ENCODE measurements around the gene C21orf58.
"Not testable (repeated sequence)": the region's sequence is repeated elsewhere in the genome, so short reads cannot be mapped to it uniquely, and the experiment has no call there.

C21orf58 gene

GRCh38 chr21:46316708-46317324, 6.9 kb downstream of the C21orf58 start:
- H3K9ac ChIP-seq (ENCODE audit: low read depth in 1 of 2, low read length in 2 of 2), result no peak overlapping the region
- no peaks in the 10 kb centered on the region for H3K36me3 ChIP-seq (ENCODE audit: control insufficient read depth in 2 of 2, insufficient read depth in 2 of 2, low read length in 2 of 2)

GRCh38 chr21:46314441-46315020, 9.1 kb downstream of the C21orf58 start:
- peaks cover 9% of the 10 kb centered on the region in 2 donors for H3K4me1 ChIP-seq (ENCODE audit: control insufficient read depth in 2 of 2, insufficient read depth in 2 of 2, low read length in 2 of 2)
- no peak overlapping the region for H3K27ac ChIP-seq (ENCODE audit: low read depth in 2 of 2, low read length in 2 of 2)
- no peaks in the 10 kb centered on the region for H3K9me3 ChIP-seq (ENCODE audit: control insufficient read depth in 2 of 2, low read length in 2 of 2)
- no peaks in the 10 kb centered on the region for H3K36me3 ChIP-seq (ENCODE audit: control insufficient read depth in 2 of 2, insufficient read depth in 2 of 2, low read length in 2 of 2)
- H3K27me3 ChIP-seq (ENCODE audit: control insufficient read depth in 2 of 2, insufficient read depth in 2 of 2, low read length in 2 of 2), result no peaks in the 10 kb centered on the region
- H3K4me3 ChIP-seq (ENCODE audit: low read length in 2 of 2), result no peak overlapping the region
- no peak overlapping the region for H3K9ac ChIP-seq (ENCODE audit: low read depth in 1 of 2, low read length in 2 of 2)

More at GRCh38 chr21:46316708-46317324, 6.9 kb downstream of the C21orf58 start:
- no peak overlapping the region for H3K4me3 ChIP-seq (ENCODE audit: low read length in 2 of 2)
- no peaks in the 10 kb centered on the region for H3K9me3 ChIP-seq (ENCODE audit: control insufficient read depth in 2 of 2, low read length in 2 of 2)
- no peak overlapping the region for H3K27ac ChIP-seq (ENCODE audit: low read depth in 2 of 2, low read length in 2 of 2)
- peaks cover 13 to 14% of the 10 kb centered on the region in 2 donors for H3K4me1 ChIP-seq (ENCODE audit: control insufficient read depth in 2 of 2, insufficient read depth in 2 of 2, low read length in 2 of 2)
- H3K27me3 ChIP-seq (ENCODE audit: control insufficient read depth in 2 of 2, insufficient read depth in 2 of 2, low read length in 2 of 2), result no peaks in the 10 kb centered on the region

GRCh38 chr21:46312949-46313348, 10.7 kb downstream of the C21orf58 start:
- H3K36me3 ChIP-seq (ENCODE audit: control insufficient read depth in 2 of 2, insufficient read depth in 2 of 2, low read length in 2 of 2), result no peaks in the 10 kb centered on the region
- H3K9me3 ChIP-seq (ENCODE audit: control insufficient read depth in 2 of 2, low read length in 2 of 2), result no peaks in the 10 kb centered on the region

GRCh38 chr21:46311568-46311967, 12.1 kb downstream of the C21orf58 start:
- no peak overlapping the region for H3K27ac ChIP-seq (ENCODE audit: low read depth in 2 of 2, low read length in 2 of 2)
- H3K9ac ChIP-seq (ENCODE audit: low read depth in 1 of 2, low read length in 2 of 2), result no peak overlapping the region
- no peaks in the 10 kb centered on the region for H3K9me3 ChIP-seq (ENCODE audit: control insufficient read depth in 2 of 2, low read length in 2 of 2)
- no peaks in the 10 kb centered on the region for H3K4me1 ChIP-seq (ENCODE audit: control insufficient read depth in 2 of 2, insufficient read depth in 2 of 2, low read length in 2 of 2)
- H3K27me3 ChIP-seq (ENCODE audit: control insufficient read depth in 2 of 2, insufficient read depth in 2 of 2, low read length in 2 of 2), result no peaks in the 10 kb centered on the region
- H3K36me3 ChIP-seq (ENCODE audit: control insufficient read depth in 2 of 2, insufficient read depth in 2 of 2, low read length in 2 of 2), result peaks cover 0 to 3% of the 10 kb centered on the region in 2 donors
- no peak overlapping the region for H3K4me3 ChIP-seq (ENCODE audit: low read length in 2 of 2)

More at GRCh38 chr21:46312949-46313348, 10.7 kb downstream of the C21orf58 start:
- H3K27me3 ChIP-seq (ENCODE audit: control insufficient read depth in 2 of 2, insufficient read depth in 2 of 2, low read length in 2 of 2), result no peaks in the 10 kb centered on the region
- H3K9ac ChIP-seq (ENCODE audit: low read depth in 1 of 2, low read length in 2 of 2), result no peak overlapping the region
- H3K4me3 ChIP-seq (ENCODE audit: low read length in 2 of 2), result no peak overlapping the region
- H3K4me1 ChIP-seq (ENCODE audit: control insufficient read depth in 2 of 2, insufficient read depth in 2 of 2, low read length in 2 of 2), result peaks cover 3 to 5% of the 10 kb centered on the region in 2 donors
- H3K27ac ChIP-seq (ENCODE audit: low read depth in 2 of 2, low read length in 2 of 2), result no peak overlapping the region

- not testable (repeated sequence) for H3K4me3 ChIP-seq (ENCODE audit: low read length in 2 of 2); H3K9ac ChIP-seq (ENCODE audit: low read depth in 1 of 2, low read length in 2 of 2); H3K9me3 ChIP-seq (ENCODE audit: control insufficient read depth in 2 of 2, low read length in 2 of 2); H3K27ac ChIP-seq (ENCODE audit: low read depth in 2 of 2, low read length in 2 of 2); H3K27me3 ChIP-seq (ENCODE audit: control insufficient read depth in 2 of 2, insufficient read depth in 2 of 2, low read length in 2 of 2); H3K36me3 ChIP-seq (ENCODE audit: control insufficient read depth in 2 of 2, insufficient read depth in 2 of 2, low read length in 2 of 2); H3K4me1 ChIP-seq (ENCODE audit: control insufficient read depth in 2 of 2, insufficient read depth in 2 of 2, low read length in 2 of 2)
Measured at GRCh38 chr21:46310260-46310659, 13.4 kb downstream of the C21orf58 start.

GRCh38 chr21:46308431-46308830, 15.2 kb downstream of the C21orf58 start:
- Histone ChIP-seq H3K27ac (ENCODE audit: low read depth in 2 of 2, low read length in 2 of 2) (no peak overlapping the region), H3K36me3 (ENCODE audit: control insufficient read depth in 2 of 2, insufficient read depth in 2 of 2, low read length in 2 of 2) (peaks cover 0 to 6% of the 10 kb centered on the region in 2 donors), H3K27me3 (ENCODE audit: control insufficient read depth in 2 of 2, insufficient read depth in 2 of 2, low read length in 2 of 2) (no peaks in the 10 kb centered on the region), H3K9ac (ENCODE audit: low read depth in 1 of 2, low read length in 2 of 2) (no peak overlapping the region), H3K4me1 (ENCODE audit: control insufficient read depth in 2 of 2, insufficient read depth in 2 of 2, low read length in 2 of 2) (no peaks in the 10 kb centered on the region), H3K4me3 (ENCODE audit: low read length in 2 of 2) (no peak overlapping the region), H3K9me3 (ENCODE audit: control insufficient read depth in 2 of 2, low read length in 2 of 2) (no peaks in the 10 kb centered on the region)

- Histone ChIP-seq H3K9me3 (ENCODE audit: control insufficient read depth in 2 of 2, low read length in 2 of 2) (no peaks in the 10 kb centered on the region), H3K9ac (ENCODE audit: low read depth in 1 of 2, low read length in 2 of 2) (no peak overlapping the region), H3K4me1 (ENCODE audit: control insufficient read depth in 2 of 2, insufficient read depth in 2 of 2, low read length in 2 of 2) (no peaks in the 10 kb centered on the region), H3K27ac (ENCODE audit: low read depth in 2 of 2, low read length in 2 of 2) (no peak overlapping the region), H3K27me3 (ENCODE audit: control insufficient read depth in 2 of 2, insufficient read depth in 2 of 2, low read length in 2 of 2) (no peaks in the 10 kb centered on the region), H3K4me3 (ENCODE audit: low read length in 2 of 2) (no peak overlapping the region), H3K36me3 (ENCODE audit: control insufficient read depth in 2 of 2, insufficient read depth in 2 of 2, low read length in 2 of 2) (peaks cover 0 to 6% of the 10 kb centered on the region in 2 donors)
Measured at GRCh38 chr21:46307625-46308024, 16.0 kb downstream of the C21orf58 start.

GRCh38 chr21:46304955-46305354, 18.7 kb downstream of the C21orf58 start:
- no peak overlapping the region for H3K9ac ChIP-seq (ENCODE audit: low read depth in 1 of 2, low read length in 2 of 2)
- H3K36me3 ChIP-seq (ENCODE audit: control insufficient read depth in 2 of 2, insufficient read depth in 2 of 2, low read length in 2 of 2), result peaks cover 0 to 6% of the 10 kb centered on the region in 2 donors
- no peaks in the 10 kb centered on the region for H3K9me3 ChIP-seq (ENCODE audit: control insufficient read depth in 2 of 2, low read length in 2 of 2)
- no peaks in the 10 kb centered on the region for H3K27me3 ChIP-seq (ENCODE audit: control insufficient read depth in 2 of 2, insufficient read depth in 2 of 2, low read length in 2 of 2)
- no peak overlapping the region for H3K4me3 ChIP-seq (ENCODE audit: low read length in 2 of 2)
- no peaks in the 10 kb centered on the region for H3K4me1 ChIP-seq (ENCODE audit: control insufficient read depth in 2 of 2, insufficient read depth in 2 of 2, low read length in 2 of 2)
- H3K27ac ChIP-seq (ENCODE audit: low read depth in 2 of 2, low read length in 2 of 2), result no peak overlapping the region

- H3K27me3 ChIP-seq (ENCODE audit: control insufficient read depth in 2 of 2, insufficient read depth in 2 of 2, low read length in 2 of 2), result no peaks in the 10 kb centered on the region
- H3K36me3 ChIP-seq (ENCODE audit: control insufficient read depth in 2 of 2, insufficient read depth in 2 of 2, low read length in 2 of 2), result peaks cover 0 to 6% of the 10 kb centered on the region in 2 donors
- no peaks in the 10 kb centered on the region for H3K9me3 ChIP-seq (ENCODE audit: control insufficient read depth in 2 of 2, low read length in 2 of 2)
- H3K9ac ChIP-seq (ENCODE audit: low read depth in 1 of 2, low read length in 2 of 2), result no peak overlapping the region
- no peaks in the 10 kb centered on the region for H3K4me1 ChIP-seq (ENCODE audit: control insufficient read depth in 2 of 2, insufficient read depth in 2 of 2, low read length in 2 of 2)
- H3K27ac ChIP-seq (ENCODE audit: low read depth in 2 of 2, low read length in 2 of 2), result no peak overlapping the region
- H3K4me3 ChIP-seq (ENCODE audit: low read length in 2 of 2), result no peak overlapping the region
Measured at GRCh38 chr21:46304437-46304836, 19.2 kb downstream of the C21orf58 start.

GRCh38 chr21:46301759-46302158, 21.9 kb downstream of the C21orf58 start:
- H3K36me3 ChIP-seq (ENCODE audit: control insufficient read depth in 2 of 2, insufficient read depth in 2 of 2, low read length in 2 of 2), result peaks cover 0 to 4% of the 10 kb centered on the region in 2 donors
- no peak overlapping the region for H3K9ac ChIP-seq (ENCODE audit: low read depth in 1 of 2, low read length in 2 of 2)
- peaks cover 4 to 6% of the 10 kb centered on the region in 2 donors for H3K4me1 ChIP-seq (ENCODE audit: control insufficient read depth in 2 of 2, insufficient read depth in 2 of 2, low read length in 2 of 2)
- H3K27me3 ChIP-seq (ENCODE audit: control insufficient read depth in 2 of 2, insufficient read depth in 2 of 2, low read length in 2 of 2), result no peaks in the 10 kb centered on the region
- H3K27ac ChIP-seq (ENCODE audit: low read depth in 2 of 2, low read length in 2 of 2), result no peak overlapping the region
- no peak overlapping the region for H3K4me3 ChIP-seq (ENCODE audit: low read length in 2 of 2)
- no peaks in the 10 kb centered on the region for H3K9me3 ChIP-seq (ENCODE audit: control insufficient read depth in 2 of 2, low read length in 2 of 2)

Data from mucosa of rectum (tissue), 2 donors.